ENCODE measurements around the gene MRPL24. TPM values are rescaled to one million over a fixed set of nuclear protein-coding genes. Genes with fewer than 3 reads are reported as not detected.

MRPL24 gene
- total and polyA plus RNA-seq, 2 of the 13 experiments (the other 11 are each of a cell fraction or from before 2014, with no cell fraction given), result 38.1 to 42.9 TPM

DNA sequence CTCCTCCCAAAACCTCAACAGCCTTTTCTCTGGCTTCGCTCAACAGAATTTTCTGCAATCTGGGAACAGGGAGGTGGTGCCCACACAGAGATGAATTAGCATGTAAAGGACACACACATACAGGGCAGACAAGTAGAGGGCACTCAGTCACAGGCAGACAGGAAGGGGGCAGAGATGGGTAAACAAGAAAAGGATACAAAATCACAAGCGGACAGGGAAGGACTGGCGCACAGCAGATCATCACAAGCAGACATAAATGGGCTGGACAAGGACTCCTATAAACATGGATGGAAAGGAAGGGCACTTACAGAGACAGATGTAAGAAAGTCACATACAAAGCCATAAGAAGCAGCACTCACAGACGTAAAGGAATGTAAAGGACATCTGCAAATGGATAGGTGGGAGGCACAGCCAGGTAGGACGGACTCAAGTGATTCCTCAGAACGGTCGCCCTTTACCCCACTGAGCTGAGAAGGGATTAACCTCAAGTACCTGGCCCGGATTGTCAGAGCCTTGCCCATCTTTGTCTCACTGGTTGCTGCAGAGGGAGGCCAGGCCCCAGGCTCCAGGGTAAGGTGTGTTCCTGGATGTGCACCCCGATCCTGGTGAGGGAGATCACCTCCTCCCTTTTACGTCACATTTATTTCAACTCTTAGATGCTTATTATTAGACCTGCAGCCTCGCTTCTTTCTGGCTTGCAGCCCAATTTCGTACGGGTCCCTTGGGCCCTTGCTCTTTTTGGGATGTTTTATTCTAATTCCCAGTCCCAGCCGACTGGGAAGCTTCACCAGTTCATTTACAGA lies 25.6 kb upstream of the MRPL24 start (continued):
- TF ChIP-seq, protein P1, sequence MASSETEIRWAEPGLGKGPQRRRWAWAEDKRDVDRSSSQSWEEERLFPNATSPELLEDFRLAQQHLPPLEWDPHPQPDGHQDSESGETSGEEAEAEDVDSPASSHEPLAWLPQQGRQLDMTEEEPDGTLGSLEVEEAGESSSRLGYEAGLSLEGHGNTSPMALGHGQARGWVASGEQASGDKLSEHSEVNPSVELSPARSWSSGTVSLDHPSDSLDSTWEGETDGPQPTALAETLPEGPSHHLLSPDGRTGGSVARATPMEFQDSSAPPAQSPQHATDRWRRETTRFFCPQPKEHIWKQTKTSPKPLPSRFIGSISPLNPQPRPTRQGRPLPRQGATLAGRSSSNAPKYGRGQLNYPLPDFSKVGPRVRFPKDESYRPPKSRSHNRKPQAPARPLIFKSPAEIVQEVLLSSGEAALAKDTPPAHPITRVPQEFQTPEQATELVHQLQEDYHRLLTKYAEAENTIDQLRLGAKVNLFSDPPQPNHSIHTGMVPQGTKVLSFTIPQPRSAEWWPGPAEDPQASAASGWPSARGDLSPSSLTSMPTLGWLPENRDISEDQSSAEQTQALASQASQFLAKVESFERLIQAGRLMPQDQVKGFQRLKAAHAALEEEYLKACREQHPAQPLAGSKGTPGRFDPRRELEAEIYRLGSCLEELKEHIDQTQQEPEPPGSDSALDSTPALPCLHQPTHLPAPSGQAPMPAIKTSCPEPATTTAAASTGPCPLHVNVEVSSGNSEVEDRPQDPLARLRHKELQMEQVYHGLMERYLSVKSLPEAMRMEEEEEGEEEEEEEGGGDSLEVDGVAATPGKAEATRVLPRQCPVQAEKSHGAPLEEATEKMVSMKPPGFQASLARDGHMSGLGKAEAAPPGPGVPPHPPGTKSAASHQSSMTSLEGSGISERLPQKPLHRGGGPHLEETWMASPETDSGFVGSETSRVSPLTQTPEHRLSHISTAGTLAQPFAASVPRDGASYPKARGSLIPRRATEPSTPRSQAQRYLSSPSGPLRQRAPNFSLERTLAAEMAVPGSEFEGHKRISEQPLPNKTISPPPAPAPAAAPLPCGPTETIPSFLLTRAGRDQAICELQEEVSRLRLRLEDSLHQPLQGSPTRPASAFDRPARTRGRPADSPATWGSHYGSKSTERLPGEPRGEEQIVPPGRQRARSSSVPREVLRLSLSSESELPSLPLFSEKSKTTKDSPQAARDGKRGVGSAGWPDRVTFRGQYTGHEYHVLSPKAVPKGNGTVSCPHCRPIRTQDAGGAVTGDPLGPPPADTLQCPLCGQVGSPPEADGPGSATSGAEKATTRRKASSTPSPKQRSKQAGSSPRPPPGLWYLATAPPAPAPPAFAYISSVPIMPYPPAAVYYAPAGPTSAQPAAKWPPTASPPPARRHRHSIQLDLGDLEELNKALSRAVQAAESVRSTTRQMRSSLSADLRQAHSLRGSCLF (CRISPR knock-in tag; IDR thresholded peaks at IDR 0.05; ENCODE audit: borderline replicate concordance), result 0 out of 2 replicates have a peak, but pooled peaks have one; percentile 26
- TF ChIP-seq, protein P2, sequence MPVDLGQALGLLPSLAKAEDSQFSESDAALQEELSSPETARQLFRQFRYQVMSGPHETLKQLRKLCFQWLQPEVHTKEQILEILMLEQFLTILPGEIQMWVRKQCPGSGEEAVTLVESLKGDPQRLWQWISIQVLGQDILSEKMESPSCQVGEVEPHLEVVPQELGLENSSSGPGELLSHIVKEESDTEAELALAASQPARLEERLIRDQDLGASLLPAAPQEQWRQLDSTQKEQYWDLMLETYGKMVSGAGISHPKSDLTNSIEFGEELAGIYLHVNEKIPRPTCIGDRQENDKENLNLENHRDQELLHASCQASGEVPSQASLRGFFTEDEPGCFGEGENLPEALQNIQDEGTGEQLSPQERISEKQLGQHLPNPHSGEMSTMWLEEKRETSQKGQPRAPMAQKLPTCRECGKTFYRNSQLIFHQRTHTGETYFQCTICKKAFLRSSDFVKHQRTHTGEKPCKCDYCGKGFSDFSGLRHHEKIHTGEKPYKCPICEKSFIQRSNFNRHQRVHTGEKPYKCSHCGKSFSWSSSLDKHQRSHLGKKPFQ (CRISPR knock-in tag; IDR thresholded peaks at IDR 0.05; ENCODE audit: insufficient replicate concordance), result peak; percentile 7
- TF ChIP-seq TOPORS (CRISPR knock-in tag; IDR thresholded peaks at IDR 0.05) (0 out of 2 replicates have a peak, but pooled peaks have one; percentile 13), ZNF558 (CRISPR knock-in tag; IDR thresholded peaks at IDR 0.05; ENCODE audit: borderline replicate concordance) (no peak), ZNF672 (CRISPR knock-in tag; IDR thresholded peaks at IDR 0.05) (no peak), SOX6 (IDR thresholded peaks at IDR 0.05) (no peak), SOX6 (CRISPR knock-in tag; IDR thresholded peaks at IDR 0.05) (no peak), ZNF790 (CRISPR knock-in tag; IDR thresholded peaks at IDR 0.05; ENCODE audit: borderline replicate concordance) (no peak), FOSL1 (CRISPR knock-in tag; IDR thresholded peaks at IDR 0.05; ENCODE audit: borderline replicate concordance) (no peak)
- TF ChIP-seq, protein P3, sequence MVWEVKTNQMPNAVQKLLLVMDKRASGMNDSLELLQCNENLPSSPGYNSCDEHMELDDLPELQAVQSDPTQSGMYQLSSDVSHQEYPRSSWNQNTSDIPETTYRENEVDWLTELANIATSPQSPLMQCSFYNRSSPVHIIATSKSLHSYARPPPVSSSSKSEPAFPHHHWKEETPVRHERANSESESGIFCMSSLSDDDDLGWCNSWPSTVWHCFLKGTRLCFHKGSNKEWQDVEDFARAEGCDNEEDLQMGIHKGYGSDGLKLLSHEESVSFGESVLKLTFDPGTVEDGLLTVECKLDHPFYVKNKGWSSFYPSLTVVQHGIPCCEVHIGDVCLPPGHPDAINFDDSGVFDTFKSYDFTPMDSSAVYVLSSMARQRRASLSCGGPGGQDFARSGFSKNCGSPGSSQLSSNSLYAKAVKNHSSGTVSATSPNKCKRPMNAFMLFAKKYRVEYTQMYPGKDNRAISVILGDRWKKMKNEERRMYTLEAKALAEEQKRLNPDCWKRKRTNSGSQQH (CRISPR knock-in tag; IDR thresholded peaks at IDR 0.05; ENCODE audit: low read depth), result no peak
- TF ChIP-seq, protein P4, sequence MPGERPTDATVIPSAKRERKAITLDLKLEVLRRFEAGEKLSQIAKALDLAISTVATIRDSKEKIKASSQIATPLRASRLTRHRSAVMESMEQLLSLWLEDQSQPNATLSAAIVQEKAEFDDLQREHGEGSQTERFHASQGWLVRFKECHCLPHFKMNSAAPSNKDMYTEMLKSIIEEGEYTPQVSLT (CRISPR knock-in tag; IDR thresholded peaks at IDR 0.05; ENCODE audit: borderline replicate concordance, low read depth), result no peak
- TF ChIP-seq, protein P5, sequence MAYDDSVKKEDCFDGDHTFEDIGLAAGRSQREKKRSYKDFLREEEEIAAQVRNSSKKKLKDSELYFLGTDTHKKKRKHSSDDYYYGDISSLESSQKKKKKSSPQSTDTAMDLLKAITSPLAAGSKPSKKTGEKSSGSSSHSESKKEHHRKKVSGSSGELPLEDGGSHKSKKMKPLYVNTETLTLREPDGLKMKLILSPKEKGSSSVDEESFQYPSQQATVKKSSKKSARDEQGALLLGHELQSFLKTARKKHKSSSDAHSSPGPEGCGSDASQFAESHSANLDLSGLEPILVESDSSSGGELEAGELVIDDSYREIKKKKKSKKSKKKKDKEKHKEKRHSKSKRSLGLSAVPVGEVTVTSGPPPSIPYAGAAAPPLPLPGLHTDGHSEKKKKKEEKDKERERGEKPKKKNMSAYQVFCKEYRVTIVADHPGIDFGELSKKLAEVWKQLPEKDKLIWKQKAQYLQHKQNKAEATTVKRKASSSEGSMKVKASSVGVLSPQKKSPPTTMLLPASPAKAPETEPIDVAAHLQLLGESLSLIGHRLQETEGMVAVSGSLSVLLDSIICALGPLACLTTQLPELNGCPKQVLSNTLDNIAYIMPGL (CRISPR knock-in tag; IDR thresholded peaks at IDR 0.05; ENCODE audit: borderline replicate concordance in 1 of 2, low read depth in 1 of 2), result peak in 1 of 2 experiments; percentile 2; a peak in 2 of 4 replicates

Measured in HepG2 (cell line).